Adrenal gland (tissue), 5 donors: ENCODE results near the gene IKZF3.

ENCODE experiments used
- POLR2A ChIP-seq, 2 donors: fragments of 450-650 bp; IDR thresholded peaks; one replicate each; pipeline ENCODE4 v1.6.1; 2017; ENCODE audit warnings: antibody characterized with exemption in 2 of 2, mild to moderate bottlenecking in 2 of 2, moderate library complexity in 1 of 2
- TF ChIP-seq, protein P1 (sequence below), 6 experiments: fragments of 450-650 bp in 4 of 6; fragments of 200-600 bp in 2 of 6; sonication (generic) in 1 of 6; IDR thresholded peaks; 1 replicate in 5 of 6; 2 replicates in 1 of 6; pipeline versions ENCODE4 v1.5.1 to v1.8.0; 2016 to 2021; ENCODE audit warnings: antibody characterized with exemption in 6 of 6, mild to moderate bottlenecking in 2 of 6, moderate library complexity in 1 of 6
- donor health status: DM: no; HTN: no; CAD: no.

DNA sequence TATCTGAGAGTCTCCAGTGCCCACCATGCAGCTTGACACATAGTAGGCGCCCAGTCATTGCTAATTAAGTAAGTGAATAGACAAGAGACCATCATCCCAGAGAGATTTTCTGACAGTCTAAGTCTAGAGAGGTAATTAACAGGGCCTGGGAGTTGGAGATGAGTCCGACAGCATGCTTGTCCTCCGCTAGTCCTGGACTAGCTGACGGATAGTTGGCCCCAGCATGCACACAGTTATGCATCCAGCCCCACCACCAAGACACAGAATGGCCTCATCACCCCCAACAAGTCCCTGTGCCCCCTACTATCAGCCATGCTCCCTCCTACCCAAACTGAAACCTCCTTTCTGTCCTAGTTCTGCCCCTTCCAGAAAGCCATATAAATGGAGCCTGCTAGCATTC lies 116.4 kb downstream of the IKZF3 start:
- no peak for TF ChIP-seq POLR2A (IDR thresholded peaks at IDR 0.05)
- TF ChIP-seq, protein P1, sequence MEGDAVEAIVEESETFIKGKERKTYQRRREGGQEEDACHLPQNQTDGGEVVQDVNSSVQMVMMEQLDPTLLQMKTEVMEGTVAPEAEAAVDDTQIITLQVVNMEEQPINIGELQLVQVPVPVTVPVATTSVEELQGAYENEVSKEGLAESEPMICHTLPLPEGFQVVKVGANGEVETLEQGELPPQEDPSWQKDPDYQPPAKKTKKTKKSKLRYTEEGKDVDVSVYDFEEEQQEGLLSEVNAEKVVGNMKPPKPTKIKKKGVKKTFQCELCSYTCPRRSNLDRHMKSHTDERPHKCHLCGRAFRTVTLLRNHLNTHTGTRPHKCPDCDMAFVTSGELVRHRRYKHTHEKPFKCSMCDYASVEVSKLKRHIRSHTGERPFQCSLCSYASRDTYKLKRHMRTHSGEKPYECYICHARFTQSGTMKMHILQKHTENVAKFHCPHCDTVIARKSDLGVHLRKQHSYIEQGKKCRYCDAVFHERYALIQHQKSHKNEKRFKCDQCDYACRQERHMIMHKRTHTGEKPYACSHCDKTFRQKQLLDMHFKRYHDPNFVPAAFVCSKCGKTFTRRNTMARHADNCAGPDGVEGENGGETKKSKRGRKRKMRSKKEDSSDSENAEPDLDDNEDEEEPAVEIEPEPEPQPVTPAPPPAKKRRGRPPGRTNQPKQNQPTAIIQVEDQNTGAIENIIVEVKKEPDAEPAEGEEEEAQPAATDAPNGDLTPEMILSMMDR (IDR thresholded peaks at IDR 0.05): no peak
